Caco-2 (cell line): Measurements from ENCODE around the gene RBM20. TPM values are rescaled to one million over a fixed set of nuclear protein-coding genes. Genes with fewer than 3 reads are reported as not detected.

ENCODE experiments used
- BruUV-seq: library from RNA; stranded (reverse); fragments of 400-500 nt; replicated peaks from 2 replicates; lab custom pipeline; 2021; lab: Mats Ljungman, UMichigan
- CTCF ChIA-PET: fragments of 300-600 bp; sonication (Branson Sonifier 250); formaldehyde crosslinking; loops from one replicate; lab custom pipeline; 2022; ENCODE audit warnings: antibody characterized with exemption; lab: Charles Lee
- POLR2A ChIA-PET: fragments of 300-600 bp; sonication (Branson Sonifier 250); formaldehyde crosslinking; loops from one replicate; lab custom pipeline; 2022; ENCODE audit warnings: antibody characterized with exemption; lab: Charles Lee
- DNase-seq, 2 experiments: peaks; one replicate each; pipeline versions ENCODE4 v3.0.0 to v3.0.0-alpha.2; 2020 to 2022
- H3K27me3 ChIP-seq: replicated peaks from 2 replicates; pipeline ENCODE4 v1.6.0; 2011; ENCODE audit warnings: low read length; ENCODE audit not compliant: control insufficient read depth, insufficient read depth
- H3K36me3 ChIP-seq: 2 replicates; pipeline ENCODE4 v1.5.1; 2011; ENCODE audit warnings: low read length; ENCODE audit not compliant: control insufficient read depth, insufficient read depth
- H3K4me1 ChIP-seq: fragments of 250-450 bp; sonication (Bioruptor Pico); 2 replicates; pipeline ENCODE4 v1.5.1; 2020; ENCODE audit warnings: mild to moderate bottlenecking
- H3K4me3 ChIP-seq: 2 replicates; pipeline ENCODE4 v1.5.1; 2011; ENCODE audit warnings: low read depth, mild to moderate bottlenecking, control low read depth, low read length
- H3K9me3 ChIP-seq: fragments of 250-450 bp; sonication (Bioruptor Pico); 2 replicates; pipeline ENCODE4 v1.5.1; 2020; ENCODE audit warnings: mild to moderate bottlenecking, moderate library complexity
- H3K27ac Mint-ChIP-seq: one replicate; pipeline ENCODE4 v1.8.0; 2022; ENCODE audit warnings: mixed read lengths; ENCODE audit not compliant: unreplicated experiment
- H3K27me3 Mint-ChIP-seq: one replicate; pipeline ENCODE4 v1.8.0; 2022; ENCODE audit warnings: mixed read lengths; ENCODE audit not compliant: insufficient read depth, unreplicated experiment
- H3K36me3 Mint-ChIP-seq: one replicate; pipeline ENCODE4 v1.8.0; 2022; ENCODE audit warnings: mild to moderate bottlenecking, mixed read lengths; ENCODE audit not compliant: insufficient read depth, unreplicated experiment
- H3K4me1 Mint-ChIP-seq: one replicate; pipeline ENCODE4 v1.8.0; 2022; ENCODE audit warnings: low read depth, mixed read lengths; ENCODE audit not compliant: unreplicated experiment
- H3K4me3 Mint-ChIP-seq: one replicate; pipeline ENCODE4 v1.8.0; 2022; ENCODE audit warnings: mild to moderate bottlenecking, moderate library complexity, mixed read lengths; ENCODE audit not compliant: unreplicated experiment
- H3K9me3 Mint-ChIP-seq: one replicate; pipeline ENCODE4 v1.8.0; 2022; ENCODE audit warnings: mixed read lengths; ENCODE audit not compliant: unreplicated experiment
- intact Hi-C: fragments of 100-400 bp; cut with micrococcal nuclease; formaldehyde crosslinking; loops from one replicate; pipeline ENCODE4 v1.10.0; 2022; ENCODE audit not compliant: unreplicated experiment
- total RNA-seq: library from RNA; stranded (reverse); gene quantifications from 2 replicates; pipeline ENCODE4 v1.2.3, GENCODE V29; 2022
- TF ChIP-seq, protein P1 (sequence below), 2 experiments: fragments of 200-600 bp in 1 of 2; IDR thresholded peaks; 1 replicate in 1 of 2; 2 replicates in 1 of 2; pipeline versions ENCODE4 v1.5.1 to v1.8.0; 2011 to 2022; ENCODE audit warnings: antibody characterized with exemption in 1 of 2, control low read depth in 1 of 2, inconsistent platforms in 1 of 2, low read depth in 1 of 2, low read length in 1 of 2, mild to moderate bottlenecking in 1 of 2, moderate library complexity in 1 of 2; ENCODE audit not compliant: insufficient read depth in 1 of 2, severe bottlenecking in 1 of 2, unreplicated experiment in 1 of 2

The RBM20 gene
- total RNA-seq, 1 experiment from 2014 or later: 0.36 TPM

DNA sequence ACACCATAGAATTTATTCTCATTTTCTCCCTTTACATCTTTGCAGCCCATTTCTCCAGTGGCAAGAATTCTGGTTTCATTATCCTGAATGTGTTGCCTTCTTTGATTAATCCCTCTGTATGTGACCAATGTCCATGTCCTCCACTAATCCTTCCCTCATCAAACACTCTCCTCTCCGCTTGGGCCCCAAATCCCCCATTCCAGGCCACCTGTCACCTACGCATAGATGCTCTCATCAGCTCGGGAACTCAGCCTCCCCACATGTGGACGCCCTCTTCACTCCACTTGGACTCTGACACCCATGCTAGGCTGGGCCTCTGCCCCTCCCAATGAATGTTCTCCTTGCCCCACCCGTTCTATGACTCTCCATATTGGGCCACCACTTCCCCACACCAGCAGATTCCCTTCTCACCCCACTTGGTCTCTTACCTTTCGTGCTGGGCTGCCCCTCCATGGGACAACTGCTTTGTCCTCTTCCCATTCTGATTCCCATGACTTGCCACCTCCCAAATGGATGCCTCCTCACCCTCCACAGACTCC lies 18.7 kb upstream of the RBM20 start:
- H3K36me3 ChIP-seq: no peaks in the 10 kb centered on the region
- TF ChIP-seq, protein P1, sequence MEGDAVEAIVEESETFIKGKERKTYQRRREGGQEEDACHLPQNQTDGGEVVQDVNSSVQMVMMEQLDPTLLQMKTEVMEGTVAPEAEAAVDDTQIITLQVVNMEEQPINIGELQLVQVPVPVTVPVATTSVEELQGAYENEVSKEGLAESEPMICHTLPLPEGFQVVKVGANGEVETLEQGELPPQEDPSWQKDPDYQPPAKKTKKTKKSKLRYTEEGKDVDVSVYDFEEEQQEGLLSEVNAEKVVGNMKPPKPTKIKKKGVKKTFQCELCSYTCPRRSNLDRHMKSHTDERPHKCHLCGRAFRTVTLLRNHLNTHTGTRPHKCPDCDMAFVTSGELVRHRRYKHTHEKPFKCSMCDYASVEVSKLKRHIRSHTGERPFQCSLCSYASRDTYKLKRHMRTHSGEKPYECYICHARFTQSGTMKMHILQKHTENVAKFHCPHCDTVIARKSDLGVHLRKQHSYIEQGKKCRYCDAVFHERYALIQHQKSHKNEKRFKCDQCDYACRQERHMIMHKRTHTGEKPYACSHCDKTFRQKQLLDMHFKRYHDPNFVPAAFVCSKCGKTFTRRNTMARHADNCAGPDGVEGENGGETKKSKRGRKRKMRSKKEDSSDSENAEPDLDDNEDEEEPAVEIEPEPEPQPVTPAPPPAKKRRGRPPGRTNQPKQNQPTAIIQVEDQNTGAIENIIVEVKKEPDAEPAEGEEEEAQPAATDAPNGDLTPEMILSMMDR (IDR thresholded peaks at IDR 0.05; ENCODE audit: insufficient read depth in 1 of 2, low read depth in 1 of 2, low read length in 1 of 2, severe bottlenecking in 1 of 2, unreplicated experiment in 1 of 2): no peak

GRCh38 chr10:110625951-110626855 lies 17.9 kb upstream of the RBM20 start:
- H3K4me1 ChIP-seq: 0 out of 2 replicates have a peak, but pooled peaks cover 4% of the 10 kb centered on the region
- Mint-ChIP-seq H3K4me3 (no peak overlapping the region), H3K27ac (no peak overlapping the region), H3K27me3 (no peaks in the 10 kb centered on the region), H3K36me3 (no peaks in the 10 kb centered on the region), H3K9me3 (no peaks in the 10 kb centered on the region), H3K4me1 (peaks cover 22% of the 10 kb centered on the region)
- no TSS peak for BruUV-seq
- no peaks in the 10 kb centered on the region for H3K27me3 ChIP-seq
- CTCF ChIA-PET: no interaction called here
- H3K4me3 ChIP-seq: no peak overlapping the region
- intact Hi-C loops: no loop called here
- POLR2A ChIA-PET: no interaction called here
- H3K36me3 ChIP-seq: no peaks in the 10 kb centered on the region
- no peaks in the 10 kb centered on the region; the same call in 1 of the 2 replicates for H3K9me3 ChIP-seq
- DNase-seq: no peak
- TF ChIP-seq, protein P1 (IDR thresholded peaks at IDR 0.05; ENCODE audit: insufficient read depth in 1 of 2, low read depth in 1 of 2, low read length in 1 of 2, severe bottlenecking in 1 of 2, unreplicated experiment in 1 of 2): no peak

More for the DNA sequence above, 18.7 kb upstream of the RBM20 start:
- no peaks in the 10 kb centered on the region for H3K27me3 ChIP-seq
- H3K4me3 ChIP-seq: no peak overlapping the region
- Mint-ChIP-seq H3K9me3 (no peaks in the 10 kb centered on the region), H3K27me3 (no peaks in the 10 kb centered on the region), H3K27ac (no peak overlapping the region), H3K36me3 (no peaks in the 10 kb centered on the region), H3K4me1 (peaks cover 22% of the 10 kb centered on the region), H3K4me3 (no peak overlapping the region)
- BruUV-seq: no TSS peak
- POLR2A ChIA-PET: no interaction called here
- no peaks in the 10 kb centered on the region; the same call in 1 of the 2 replicates for H3K9me3 ChIP-seq
- intact Hi-C loops: no loop called here
- no peak for DNase-seq
- 0 out of 2 replicates have a peak, but pooled peaks cover 4% of the 10 kb centered on the region for H3K4me1 ChIP-seq
- CTCF ChIA-PET: no interaction called here

- Mint-ChIP-seq H3K27me3 (no peaks in the 10 kb centered on the region), H3K9me3 (no peaks in the 10 kb centered on the region), H3K4me1 (peaks cover 22% of the 10 kb centered on the region), H3K36me3 (no peaks in the 10 kb centered on the region), H3K27ac (no peak overlapping the region), H3K4me3 (no peak overlapping the region)
- Histone ChIP-seq H3K4me3 (no peak overlapping the region), H3K27me3 (no peaks in the 10 kb centered on the region), H3K4me1 (0 out of 2 replicates have a peak, but pooled peaks cover 4% of the 10 kb centered on the region), H3K36me3 (no peaks in the 10 kb centered on the region), H3K9me3 (no peaks in the 10 kb centered on the region)
- TF ChIP-seq, protein P1 (IDR thresholded peaks at IDR 0.05; ENCODE audit: insufficient read depth in 1 of 2, low read depth in 1 of 2, low read length in 1 of 2, severe bottlenecking in 1 of 2, unreplicated experiment in 1 of 2): no peak
- BruUV-seq: no TSS peak
- CTCF ChIA-PET: no interaction called here
- DNase-seq: no peak
- POLR2A ChIA-PET: no interaction called here
- intact Hi-C loops: no loop called here
These were observed 16.0 kb upstream of the RBM20 start for GRCh38 chr10:110628161-110628560.
